Transverse colon (tissue), 3 donors: Measurements from ENCODE around the gene FANCE.

Experiments used
- CTCF ChIP-seq, 5 experiments: fragments of 200-600 bp in 3 of 5; fragments of 450-650 bp in 2 of 5; sonication (generic) in 3 of 5; IDR thresholded peaks; 1 replicate in 2 of 5; 2 replicates in 3 of 5; pipeline ENCODE4 v1.5.1; 2016 to 2017; ENCODE audit warnings: antibody characterized with exemption in 5 of 5, inconsistent platforms in 3 of 5, mild to moderate bottlenecking in 2 of 5, moderate library complexity in 1 of 5
- EP300 ChIP-seq: sonication (generic); formaldehyde crosslinking; IDR thresholded peaks from one replicate; pipeline ENCODE4 v1.6.1; 2017; ENCODE audit warnings: antibody characterized with exemption, low read depth
- POLR2A ChIP-seq: fragments of 450-650 bp; IDR thresholded peaks from one replicate; pipeline ENCODE4 v1.6.1; 2016; ENCODE audit warnings: antibody characterized with exemption, mild to moderate bottlenecking, moderate library complexity

- TF ChIP-seq CTCF (IDR thresholded peaks at IDR 0.05) (no peak), POLR2A (no peak), EP300 (no peak)
Measured at GRCh38 chr6:35463292-35463691, 11.2 kb downstream of the FANCE start.
